DOHH2 (cell line): ENCODE data around the gene GOLPH3L.
"Not testable (repeated sequence)": the region's sequence is repeated elsewhere in the genome, so short reads cannot be mapped to it uniquely, and the experiment has no call there.

Experiments
- H3F3A ChIP-seq: fragments of 200-600 bp; sonication (generic), shearing (Covaris generic); 2 replicates; pipeline ENCODE4 v1.6.0; 2016; ENCODE audit warnings: antibody characterized with exemption, mild to moderate bottlenecking; ENCODE audit not compliant: control insufficient read depth, insufficient read depth
- H3K27ac ChIP-seq: fragments of 200-600 bp; sonication (generic); 2 replicates; pipeline ENCODE4 v1.5.1; 2014; ENCODE audit warnings: low read depth, mild to moderate bottlenecking, low read length, moderate library complexity
- H3K27me3 ChIP-seq: fragments of 200-600 bp; sonication (generic); 2 replicates; pipeline ENCODE4 v1.6.1; 2014; ENCODE audit warnings: mild to moderate bottlenecking, low read length, mixed read lengths; ENCODE audit not compliant: control insufficient read depth
- H3K36me3 ChIP-seq: fragments of 200-600 bp; sonication (generic); 2 replicates; pipeline ENCODE4 v1.6.1; 2014; ENCODE audit warnings: mild to moderate bottlenecking, low read length, moderate library complexity, mixed read lengths; ENCODE audit not compliant: control insufficient read depth
- H3K4me1 ChIP-seq: fragments of 200-600 bp; sonication (generic); 2 replicates; pipeline ENCODE4 v1.6.1; 2014; ENCODE audit warnings: mild to moderate bottlenecking, low read length, mixed read lengths; ENCODE audit not compliant: control insufficient read depth
- H3K4me2 ChIP-seq: fragments of 200-600 bp; sonication (generic); 2 replicates; pipeline ENCODE4 v1.6.0; 2014; ENCODE audit warnings: mild to moderate bottlenecking, low read length, moderate library complexity
- H3K4me3 ChIP-seq: fragments of 200-600 bp; sonication (generic); 2 replicates; pipeline ENCODE4 v1.5.1; 2014; ENCODE audit warnings: mild to moderate bottlenecking, low read length, mixed read lengths
- H3K79me2 ChIP-seq: fragments of 200-600 bp; sonication (generic); 2 replicates; pipeline ENCODE4 v1.6.1; 2014; ENCODE audit warnings: mild to moderate bottlenecking, low read length, mixed read lengths; ENCODE audit not compliant: control insufficient read depth
- H3K9me2 ChIP-seq: fragments of 200-600 bp; sonication (generic); replicated peaks from 2 replicates; pipeline ENCODE4 v1.6.1; 2014; ENCODE audit warnings: mild to moderate bottlenecking, low read length, mixed read lengths; ENCODE audit not compliant: control insufficient read depth
- H3K9me3 ChIP-seq: fragments of 200-600 bp; sonication (generic); 2 replicates; pipeline ENCODE4 v1.6.1; 2014; ENCODE audit warnings: antibody characterized with exemption, low read length, mixed read lengths; ENCODE audit not compliant: control insufficient read depth, insufficient read depth
- H4K20me1 ChIP-seq: fragments of 200-600 bp; sonication (generic); 2 replicates; pipeline ENCODE4 v1.6.0; 2014; ENCODE audit warnings: low read depth, mild to moderate bottlenecking, antibody characterized with exemption, low read length, moderate library complexity; ENCODE audit not compliant: control insufficient read depth, insufficient read depth
- EZH2phosphoT487 ChIP-seq: fragments of 200-600 bp; sonication (generic); IDR thresholded peaks from 2 replicates; pipeline ENCODE4 v1.6.1; 2017; ENCODE audit warnings: borderline replicate concordance, mild to moderate bottlenecking, antibody characterized with exemption, low read length, moderate library complexity, mixed read lengths
- TF ChIP-seq, protein P1 (sequence below): fragments of 200-600 bp; sonication (generic); IDR thresholded peaks from one replicate; pipeline ENCODE4 v1.5.1; 2014; ENCODE audit warnings: antibody characterized with exemption, mild to moderate bottlenecking, low read depth, low read length; ENCODE audit not compliant: poor library complexity, severe bottlenecking

The GOLPH3L gene

GRCh38 chr1:150601540-150601939, 95.4 kb downstream of the GOLPH3L start:
- Histone ChIP-seq H3F3A (no peaks in the 10 kb centered on the region), H3K9me2 (no peaks in the 10 kb centered on the region), H3K4me3 (no peak overlapping the region), H3K79me2 (no peaks in the 10 kb centered on the region), H3K4me2 (no peak overlapping the region), H3K9me3 (no peaks in the 10 kb centered on the region), H3K4me1 (no peaks in the 10 kb centered on the region), H3K27me3 (no peaks in the 10 kb centered on the region), H3K27ac (no peak overlapping the region), H3K36me3 (no peaks in the 10 kb centered on the region), H4K20me1 (no peaks in the 10 kb centered on the region)
- TF ChIP-seq, protein P1, sequence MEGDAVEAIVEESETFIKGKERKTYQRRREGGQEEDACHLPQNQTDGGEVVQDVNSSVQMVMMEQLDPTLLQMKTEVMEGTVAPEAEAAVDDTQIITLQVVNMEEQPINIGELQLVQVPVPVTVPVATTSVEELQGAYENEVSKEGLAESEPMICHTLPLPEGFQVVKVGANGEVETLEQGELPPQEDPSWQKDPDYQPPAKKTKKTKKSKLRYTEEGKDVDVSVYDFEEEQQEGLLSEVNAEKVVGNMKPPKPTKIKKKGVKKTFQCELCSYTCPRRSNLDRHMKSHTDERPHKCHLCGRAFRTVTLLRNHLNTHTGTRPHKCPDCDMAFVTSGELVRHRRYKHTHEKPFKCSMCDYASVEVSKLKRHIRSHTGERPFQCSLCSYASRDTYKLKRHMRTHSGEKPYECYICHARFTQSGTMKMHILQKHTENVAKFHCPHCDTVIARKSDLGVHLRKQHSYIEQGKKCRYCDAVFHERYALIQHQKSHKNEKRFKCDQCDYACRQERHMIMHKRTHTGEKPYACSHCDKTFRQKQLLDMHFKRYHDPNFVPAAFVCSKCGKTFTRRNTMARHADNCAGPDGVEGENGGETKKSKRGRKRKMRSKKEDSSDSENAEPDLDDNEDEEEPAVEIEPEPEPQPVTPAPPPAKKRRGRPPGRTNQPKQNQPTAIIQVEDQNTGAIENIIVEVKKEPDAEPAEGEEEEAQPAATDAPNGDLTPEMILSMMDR = no peak
- no peak for TF ChIP-seq EZH2phosphoT487

- not testable (repeated sequence) for H3K9me3 ChIP-seq, H4K20me1 ChIP-seq, H3K4me2 ChIP-seq, H3K27ac ChIP-seq, H3K36me3 ChIP-seq, H3K9me2 ChIP-seq, H3F3A ChIP-seq, H3K4me1 ChIP-seq, H3K27me3 ChIP-seq, H3K4me3 ChIP-seq, H3K79me2 ChIP-seq
Observed at GRCh38 chr1:150598346-150598745, 98.6 kb downstream of the GOLPH3L start.

GRCh38 chr1:150596976-150597375, 100.0 kb downstream of the GOLPH3L start:
- H3K36me3 ChIP-seq = no peaks in the 10 kb centered on the region
- no peaks in the 10 kb centered on the region for H3K9me2 ChIP-seq
- H4K20me1 ChIP-seq = no peaks in the 10 kb centered on the region
- no peaks in the 10 kb centered on the region for H3K9me3 ChIP-seq
- H3K27ac ChIP-seq = no peak overlapping the region
- no peak overlapping the region for H3K4me2 ChIP-seq
- H3K79me2 ChIP-seq = no peaks in the 10 kb centered on the region
- no peaks in the 10 kb centered on the region for H3K27me3 ChIP-seq
- no peaks in the 10 kb centered on the region for H3F3A ChIP-seq
- no peak overlapping the region for H3K4me3 ChIP-seq
- no peak for TF ChIP-seq EZH2phosphoT487
- TF ChIP-seq, protein P1 = no peak
- H3K4me1 ChIP-seq = no peaks in the 10 kb centered on the region
